SU-DHL-6 (cell line): ENCODE measurements around the gene CYTH1.

Experiments
- H2AFZ ChIP-seq: fragments of 200-600 bp; sonication (generic); 2 replicates; pipeline ENCODE4 v1.6.1; 2014; ENCODE audit warnings: low read depth, mild to moderate bottlenecking, moderate library complexity, mixed read lengths, antibody characterized with exemption, low read length; ENCODE audit not compliant: severe bottlenecking
- H3F3A ChIP-seq: fragments of 200-600 bp; shearing (Covaris generic); 2 replicates; pipeline ENCODE4 v1.6.0; 2016; ENCODE audit warnings: antibody characterized with exemption, mild to moderate bottlenecking; ENCODE audit not compliant: insufficient read depth
- H3K27ac ChIP-seq: fragments of 200-600 bp; sonication (generic); 2 replicates; pipeline ENCODE4 v1.5.1; 2016; ENCODE audit warnings: low read depth, mild to moderate bottlenecking, low read length, moderate library complexity, mixed read lengths
- H3K27me3 ChIP-seq: fragments of 200-600 bp; sonication (generic), shearing (Covaris generic); 2 replicates; pipeline ENCODE4 v1.6.0; 2014; ENCODE audit warnings: mild to moderate bottlenecking, low read length
- H3K36me3 ChIP-seq: fragments of 200-600 bp; sonication (generic); 2 replicates; pipeline ENCODE4 v1.6.1; 2014; ENCODE audit warnings: mild to moderate bottlenecking, low read length, mixed read lengths
- H3K4me2 ChIP-seq: fragments of 300-600, 200-600 bp; shearing (Covaris generic), sonication (generic); 2 replicates; pipeline ENCODE4 v1.6.0; 2014; ENCODE audit warnings: low read length, low read depth, mild to moderate bottlenecking; ENCODE audit not compliant: poor library complexity, severe bottlenecking
- H3K4me3 ChIP-seq: fragments of 200-600 bp; sonication (generic); 2 replicates; pipeline ENCODE4 v1.5.1; 2014; ENCODE audit warnings: antibody characterized with exemption, low read length, mild to moderate bottlenecking, mixed read lengths; ENCODE audit not compliant: insufficient read depth, poor library complexity, severe bottlenecking
- H3K79me2 ChIP-seq: fragments of 200-600 bp; sonication (generic); 2 replicates; pipeline ENCODE4 v1.6.1; 2014; ENCODE audit warnings: mild to moderate bottlenecking, low read length, moderate library complexity; ENCODE audit not compliant: insufficient read depth
- H3K9ac ChIP-seq: fragments of 200-600 bp; sonication (generic); 2 replicates; pipeline ENCODE4 v1.7.0; 2014; ENCODE audit warnings: mild to moderate bottlenecking, low read length
- H3K9me2 ChIP-seq: fragments of 200-600 bp; sonication (generic); replicated peaks from 2 replicates; pipeline ENCODE4 v1.6.1; 2014; ENCODE audit warnings: low read length; ENCODE audit not compliant: insufficient read depth
- H3K9me3 ChIP-seq: fragments of 200-600 bp; sonication (generic); 2 replicates; pipeline ENCODE4 v1.6.1; 2014; ENCODE audit warnings: low read length, mixed read lengths; ENCODE audit not compliant: insufficient read depth
- H4K20me1 ChIP-seq: fragments of 200-600 bp; sonication (generic); 2 replicates; pipeline ENCODE4 v1.6.1; 2014; ENCODE audit warnings: low read depth, mild to moderate bottlenecking, antibody characterized with exemption, low read length, moderate library complexity, mixed read lengths
- EZH2phosphoT487 ChIP-seq: fragments of 200-600 bp; sonication (generic), shearing (Covaris generic); conservative IDR thresholded peaks from 2 replicates; pipeline ENCODE4 v1.6.1; 2018; ENCODE audit warnings: mild to moderate bottlenecking, antibody characterized with exemption, low read length, moderate library complexity, mixed read lengths
- TF ChIP-seq, protein P1 (sequence below): fragments of 200-600 bp; sonication (generic); IDR thresholded peaks from one replicate; pipeline ENCODE4 v1.5.1; 2017; ENCODE audit warnings: antibody characterized with exemption, mild to moderate bottlenecking, low read length, moderate library complexity; ENCODE audit not compliant: insufficient read depth, poor library complexity, severe bottlenecking

Gene CYTH1

DNA sequence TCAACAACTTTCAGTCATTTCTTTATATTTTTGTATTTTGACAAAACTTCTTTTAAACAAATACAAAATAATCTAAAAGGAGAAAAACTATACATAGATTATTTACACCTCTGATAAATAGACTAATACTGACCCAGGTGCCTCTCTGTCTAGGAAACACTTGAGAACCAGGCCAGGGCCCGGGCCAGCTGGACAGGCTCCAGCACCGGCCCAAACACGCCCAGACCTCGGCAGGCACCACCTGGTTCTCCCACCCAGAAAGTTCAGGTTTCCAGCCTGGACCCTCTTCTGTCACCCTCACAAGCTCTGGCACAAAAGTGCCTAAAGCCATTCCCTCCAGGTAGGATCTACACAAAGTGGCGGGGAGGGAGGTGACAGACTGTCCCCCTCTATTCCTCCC, 107.9 kb downstream of the CYTH1 start:
- TF ChIP-seq EZH2phosphoT487: no peak
- TF ChIP-seq, protein P1, sequence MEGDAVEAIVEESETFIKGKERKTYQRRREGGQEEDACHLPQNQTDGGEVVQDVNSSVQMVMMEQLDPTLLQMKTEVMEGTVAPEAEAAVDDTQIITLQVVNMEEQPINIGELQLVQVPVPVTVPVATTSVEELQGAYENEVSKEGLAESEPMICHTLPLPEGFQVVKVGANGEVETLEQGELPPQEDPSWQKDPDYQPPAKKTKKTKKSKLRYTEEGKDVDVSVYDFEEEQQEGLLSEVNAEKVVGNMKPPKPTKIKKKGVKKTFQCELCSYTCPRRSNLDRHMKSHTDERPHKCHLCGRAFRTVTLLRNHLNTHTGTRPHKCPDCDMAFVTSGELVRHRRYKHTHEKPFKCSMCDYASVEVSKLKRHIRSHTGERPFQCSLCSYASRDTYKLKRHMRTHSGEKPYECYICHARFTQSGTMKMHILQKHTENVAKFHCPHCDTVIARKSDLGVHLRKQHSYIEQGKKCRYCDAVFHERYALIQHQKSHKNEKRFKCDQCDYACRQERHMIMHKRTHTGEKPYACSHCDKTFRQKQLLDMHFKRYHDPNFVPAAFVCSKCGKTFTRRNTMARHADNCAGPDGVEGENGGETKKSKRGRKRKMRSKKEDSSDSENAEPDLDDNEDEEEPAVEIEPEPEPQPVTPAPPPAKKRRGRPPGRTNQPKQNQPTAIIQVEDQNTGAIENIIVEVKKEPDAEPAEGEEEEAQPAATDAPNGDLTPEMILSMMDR: no peak
- Histone ChIP-seq H3K27me3 (no peaks in the 10 kb centered on the region), H4K20me1 (no peaks in the 10 kb centered on the region), H2AFZ (no peak overlapping the region), H3K9ac (no peak overlapping the region), H3F3A (peaks cover 19% of the 10 kb centered on the region; the same call in 1 of the 2 replicates), H3K79me2 (no peaks in the 10 kb centered on the region), H3K9me3 (no peaks in the 10 kb centered on the region), H3K36me3 (peaks cover 3% of the 10 kb centered on the region; the same call in 1 of the 2 replicates), H3K27ac (no peak overlapping the region), H3K4me3 (no peak overlapping the region), H3K4me2 (no peak overlapping the region), H3K9me2 (no peaks in the 10 kb centered on the region)

DNA sequence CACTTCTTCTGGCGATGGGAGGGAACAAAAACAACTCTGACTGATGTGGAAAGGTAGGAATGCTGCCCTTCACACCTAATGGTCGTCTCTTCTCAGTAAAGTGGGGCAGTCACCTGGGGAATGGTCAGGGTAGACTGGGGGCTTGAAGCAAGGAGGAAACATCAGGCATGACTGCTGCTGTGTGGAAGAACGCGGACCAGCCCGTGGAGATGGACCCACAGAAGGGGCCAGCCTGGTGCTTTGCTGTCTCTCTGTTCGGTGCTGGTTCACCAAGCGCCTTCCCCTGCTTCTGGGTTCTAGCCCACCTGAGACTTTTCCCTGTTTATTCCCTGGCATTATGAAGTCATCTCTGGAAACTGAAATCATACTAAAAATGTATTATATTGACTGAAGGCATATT, 108.7 kb downstream of the CYTH1 start:
- peaks cover 19% of the 10 kb centered on the region; the same call in 1 of the 2 replicates for H3F3A ChIP-seq
- TF ChIP-seq EZH2phosphoT487: no peak
- TF ChIP-seq, protein P1: no peak
- no peaks in the 10 kb centered on the region for H3K9me3 ChIP-seq
- H3K9me2 ChIP-seq: no peaks in the 10 kb centered on the region
- H2AFZ ChIP-seq: no peak overlapping the region
- no peaks in the 10 kb centered on the region for H3K27me3 ChIP-seq
- H3K36me3 ChIP-seq: peaks cover 3% of the 10 kb centered on the region; the same call in 1 of the 2 replicates
- H3K27ac ChIP-seq: no peak overlapping the region
- H3K4me2 ChIP-seq: no peak overlapping the region
- H3K79me2 ChIP-seq: no peaks in the 10 kb centered on the region
- no peak overlapping the region for H3K4me3 ChIP-seq
- no peak overlapping the region for H3K9ac ChIP-seq
- no peaks in the 10 kb centered on the region for H4K20me1 ChIP-seq

DNA sequence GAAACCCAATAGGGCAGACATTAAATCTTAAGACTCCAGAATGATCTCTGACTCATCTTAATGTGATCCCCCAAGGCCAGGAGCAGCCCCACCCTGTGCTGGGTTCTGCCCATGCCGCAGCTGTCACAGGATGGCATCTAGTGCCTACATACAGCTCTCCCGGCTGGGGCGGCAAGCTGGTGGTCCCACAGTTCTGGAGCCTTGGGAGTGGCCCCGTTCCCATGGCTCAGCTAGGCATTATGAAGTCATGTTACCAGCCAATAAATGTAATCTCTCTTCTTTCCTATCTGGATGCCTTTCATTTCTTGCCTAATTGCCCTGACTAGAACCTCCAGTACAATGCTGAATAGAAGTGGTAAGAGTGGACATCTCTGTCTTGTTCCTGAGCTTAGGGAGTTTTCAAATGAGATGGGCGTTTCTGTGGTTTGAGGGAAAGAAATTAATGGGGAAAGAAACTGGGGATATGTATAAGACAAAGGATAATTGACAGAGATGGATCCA, 109.2 kb downstream of the CYTH1 start:
- no peak overlapping the region for H3K4me3 ChIP-seq
- H3K9me2 ChIP-seq: no peaks in the 10 kb centered on the region
- no peak overlapping the region for H2AFZ ChIP-seq
- H3K9ac ChIP-seq: no peak overlapping the region
- no peak for TF ChIP-seq EZH2phosphoT487
- TF ChIP-seq, protein P1: no peak
- no peak overlapping the region for H3K4me2 ChIP-seq
- no peaks in the 10 kb centered on the region for H4K20me1 ChIP-seq
- H3K36me3 ChIP-seq: peaks cover 3% of the 10 kb centered on the region; the same call in 1 of the 2 replicates
- H3K9me3 ChIP-seq: no peaks in the 10 kb centered on the region
- H3K27me3 ChIP-seq: no peaks in the 10 kb centered on the region
- H3F3A ChIP-seq: peaks cover 19% of the 10 kb centered on the region; the same call in 1 of the 2 replicates
- no peaks in the 10 kb centered on the region for H3K79me2 ChIP-seq
- H3K27ac ChIP-seq: no peak overlapping the region
